Spleen (tissue), 7 donors: ENCODE data around the gene MAG.

Experiments
- POLR2A ChIP-seq, 3 donors: fragments of 450-650 bp; IDR thresholded peaks; one replicate each; pipeline ENCODE4 v1.5.1; 2017; ENCODE audit warnings: antibody characterized with exemption in 3 of 3, mild to moderate bottlenecking in 1 of 3
- POLR2AphosphoS5 ChIP-seq, 3 donors: sonication (generic); formaldehyde crosslinking; IDR thresholded peaks; one replicate each; pipeline ENCODE4 v1.5.1; 2017; ENCODE audit warnings: antibody characterized with exemption in 3 of 3
- TF ChIP-seq, protein P1 (sequence below), 11 experiments: fragments of 200-600 bp in 7 of 11; fragments of 450-650 bp in 4 of 11; sonication (generic) in 4 of 11; IDR thresholded peaks in 8 of 11; conservative IDR thresholded peaks in 3 of 11; 1 replicate in 7 of 11; 2 replicates in 4 of 11; pipeline versions ENCODE4 v1.4.0 to v1.8.0; 2016 to 2021; ENCODE audit warnings: antibody characterized with exemption in 11 of 11, inconsistent platforms in 4 of 11, mild to moderate bottlenecking in 1 of 11
- donor health status: DM: no; HTN: no; CAD: no; lungs with moderate emphysema.
- donor health status: DM: no; HTN: no; CAD: no.
- donor health status: DM: no; HTN: no; CAD: no.

DNA sequence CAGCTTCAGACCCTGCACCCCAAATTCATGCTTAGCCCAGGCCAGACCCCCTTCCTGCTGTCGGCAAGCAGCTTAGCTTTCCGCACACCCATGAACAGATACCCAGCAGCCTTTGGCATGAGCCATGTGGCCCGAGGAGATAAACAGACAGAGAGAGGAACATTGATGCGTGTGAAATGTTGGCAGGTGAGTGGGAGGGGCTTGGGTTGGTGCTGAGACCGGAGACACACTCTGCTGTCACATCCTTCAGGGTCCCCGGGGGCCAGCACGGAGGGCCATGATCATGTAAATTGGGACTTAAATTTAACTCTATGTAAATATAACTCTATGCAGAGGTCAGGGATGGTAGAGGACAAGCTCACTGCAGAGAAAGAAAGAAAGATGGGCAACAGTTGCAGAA is 38.5 kb downstream of the MAG start:
- TF ChIP-seq POLR2A (IDR thresholded peaks at IDR 0.05) (peak; percentile 15 to 91 (median 90)), POLR2AphosphoS5 (IDR thresholded peaks at IDR 0.05) (peak; percentile 72 to 98 (median 91))
- TF ChIP-seq, protein P1, sequence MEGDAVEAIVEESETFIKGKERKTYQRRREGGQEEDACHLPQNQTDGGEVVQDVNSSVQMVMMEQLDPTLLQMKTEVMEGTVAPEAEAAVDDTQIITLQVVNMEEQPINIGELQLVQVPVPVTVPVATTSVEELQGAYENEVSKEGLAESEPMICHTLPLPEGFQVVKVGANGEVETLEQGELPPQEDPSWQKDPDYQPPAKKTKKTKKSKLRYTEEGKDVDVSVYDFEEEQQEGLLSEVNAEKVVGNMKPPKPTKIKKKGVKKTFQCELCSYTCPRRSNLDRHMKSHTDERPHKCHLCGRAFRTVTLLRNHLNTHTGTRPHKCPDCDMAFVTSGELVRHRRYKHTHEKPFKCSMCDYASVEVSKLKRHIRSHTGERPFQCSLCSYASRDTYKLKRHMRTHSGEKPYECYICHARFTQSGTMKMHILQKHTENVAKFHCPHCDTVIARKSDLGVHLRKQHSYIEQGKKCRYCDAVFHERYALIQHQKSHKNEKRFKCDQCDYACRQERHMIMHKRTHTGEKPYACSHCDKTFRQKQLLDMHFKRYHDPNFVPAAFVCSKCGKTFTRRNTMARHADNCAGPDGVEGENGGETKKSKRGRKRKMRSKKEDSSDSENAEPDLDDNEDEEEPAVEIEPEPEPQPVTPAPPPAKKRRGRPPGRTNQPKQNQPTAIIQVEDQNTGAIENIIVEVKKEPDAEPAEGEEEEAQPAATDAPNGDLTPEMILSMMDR (IDR thresholded peaks at IDR 0.05 in 8 of 11, conservative IDR thresholded peaks at IDR 0.05 in 3 of 11) = no peak
